GM19467 (cell line): ENCODE results near the gene SZT2.

ENCODE experiments used
- ATAC-seq: cut with Tn5 transposase; IDR thresholded peaks from one replicate; pipeline ENCODE4 v1.9.1; 2021; ENCODE audit warnings: mild to moderate bottlenecking, moderate library complexity; ENCODE audit not compliant: unreplicated experiment

The SZT2 gene

GRCh38 chr1:43421976-43422750 lies 32.5 kb downstream of the SZT2 start:
- ATAC-seq: no peak

- ATAC-seq: no peak
Measured at GRCh38 chr1:43422995-43423671, 33.4 kb downstream of the SZT2 start.

- ATAC-seq: no peak
Measured at GRCh38 chr1:43423672-43424550, 34.2 kb downstream of the SZT2 start.

- ATAC-seq: no peak
Measured at GRCh38 chr1:43425045-43425444, 35.3 kb downstream of the SZT2 start.

GRCh38 chr1:43426221-43426620 lies 36.5 kb downstream of the SZT2 start:
- no peak for ATAC-seq

- no peak for ATAC-seq
Measured at GRCh38 chr1:43427524-43427923, 37.8 kb downstream of the SZT2 start.

GRCh38 chr1:43427941-43428340 lies 38.2 kb downstream of the SZT2 start:
- ATAC-seq: no peak

- ATAC-seq: no peak
Measured at GRCh38 chr1:43430831-43431230, 41.1 kb downstream of the SZT2 start.

- ATAC-seq: no peak
Measured at GRCh38 chr1:43431676-43432075, 42.0 kb downstream of the SZT2 start.

GRCh38 chr1:43432171-43432860 lies 42.6 kb downstream of the SZT2 start:
- no peak for ATAC-seq

- ATAC-seq: no peak
Measured at GRCh38 chr1:43432907-43433306, 43.2 kb downstream of the SZT2 start.

- ATAC-seq: no peak
Measured at GRCh38 chr1:43434256-43434655, 44.6 kb downstream of the SZT2 start.

- ATAC-seq: no peak
Measured at GRCh38 chr1:43435146-43436145, 45.7 kb downstream of the SZT2 start.

- no peak for ATAC-seq
Measured at GRCh38 chr1:43436371-43436770, 46.7 kb downstream of the SZT2 start.

- no peak for ATAC-seq
Measured at GRCh38 chr1:43437031-43437973, 47.6 kb downstream of the SZT2 start.

GRCh38 chr1:43438006-43438405 lies 48.3 kb downstream of the SZT2 start:
- ATAC-seq: no peak

- ATAC-seq: no peak
Measured at GRCh38 chr1:43438576-43438952, 48.9 kb downstream of the SZT2 start.

GRCh38 chr1:43438953-43439581 lies 49.4 kb downstream of the SZT2 start:
- no peak for ATAC-seq
